Astrocyte of the hippocampus (primary cell): ENCODE measurements around the gene CCT2.

Source experiments
- DNase-seq: peaks from one replicate; pipeline ENCODE4 v3.0.0; 2011; ENCODE audit warnings: low read depth, low spot score

The CCT2 gene

GRCh38 chr12:69585189-69586062, at the start of gene CCT2:
Gene CCT2 (plus strand): TSS chr12:69585459. CDS start chr12:69585522, 63 bp downstream.
- peak; percentile 99 for DNase-seq

DNA sequence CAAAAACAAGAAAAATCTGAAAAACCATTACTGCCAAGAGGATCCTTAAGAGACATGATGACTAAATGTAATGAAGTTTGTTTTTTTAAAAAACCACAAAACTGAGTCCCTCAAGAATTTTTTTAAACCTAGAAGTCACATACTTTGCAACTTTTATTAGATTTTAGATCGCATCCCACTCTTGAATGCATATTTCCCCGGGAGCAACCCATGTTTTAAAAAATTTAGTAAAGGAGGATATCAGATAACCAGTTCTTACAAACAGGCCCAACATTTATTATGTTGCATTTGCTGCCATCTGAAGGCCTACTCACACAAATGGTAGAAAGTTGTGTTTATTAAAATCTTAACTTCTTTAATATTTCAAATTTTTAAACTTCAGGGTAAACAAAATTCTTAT, 44.3 kb upstream of the CCT2 start:
- DNase-seq = peak; percentile 20

DNA sequence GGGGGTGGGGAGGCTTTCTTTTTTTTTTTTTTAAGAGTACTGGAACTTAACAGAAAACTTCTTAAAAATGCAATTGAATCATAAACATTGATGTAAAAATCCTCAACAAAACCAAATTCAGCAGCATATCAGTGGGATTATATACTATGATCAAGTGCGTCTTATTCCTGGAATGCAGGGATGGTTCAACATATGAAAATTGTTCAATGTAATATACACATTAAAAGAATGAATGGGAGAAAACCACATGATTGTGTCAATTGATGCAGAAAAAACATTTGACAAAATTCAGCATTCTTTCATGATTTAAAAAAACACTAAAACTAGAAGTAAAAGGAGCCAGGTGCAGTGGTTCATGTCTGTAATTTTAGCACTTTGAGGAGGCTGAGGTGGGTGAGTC, 41.2 kb upstream of the CCT2 start:
- no peak for DNase-seq

DNA sequence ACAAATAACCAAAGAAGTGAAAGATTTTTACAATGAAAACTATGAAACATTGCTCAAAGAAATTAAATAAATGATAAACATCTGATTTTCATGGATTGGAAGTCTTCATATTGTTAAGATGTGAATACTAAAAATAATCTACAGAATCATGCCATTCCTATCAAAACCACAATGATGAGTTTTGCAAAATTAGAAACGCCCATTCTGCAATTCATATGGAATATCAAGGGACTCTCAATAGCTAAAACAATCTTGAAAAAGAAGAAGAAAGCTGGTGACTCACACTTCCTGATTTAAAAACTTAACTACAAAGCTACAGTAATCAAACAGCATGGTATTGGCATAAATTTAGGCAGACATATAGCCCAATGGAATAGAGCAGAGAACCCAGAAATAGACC, 40.2 kb upstream of the CCT2 start:
- no peak for DNase-seq

DNA sequence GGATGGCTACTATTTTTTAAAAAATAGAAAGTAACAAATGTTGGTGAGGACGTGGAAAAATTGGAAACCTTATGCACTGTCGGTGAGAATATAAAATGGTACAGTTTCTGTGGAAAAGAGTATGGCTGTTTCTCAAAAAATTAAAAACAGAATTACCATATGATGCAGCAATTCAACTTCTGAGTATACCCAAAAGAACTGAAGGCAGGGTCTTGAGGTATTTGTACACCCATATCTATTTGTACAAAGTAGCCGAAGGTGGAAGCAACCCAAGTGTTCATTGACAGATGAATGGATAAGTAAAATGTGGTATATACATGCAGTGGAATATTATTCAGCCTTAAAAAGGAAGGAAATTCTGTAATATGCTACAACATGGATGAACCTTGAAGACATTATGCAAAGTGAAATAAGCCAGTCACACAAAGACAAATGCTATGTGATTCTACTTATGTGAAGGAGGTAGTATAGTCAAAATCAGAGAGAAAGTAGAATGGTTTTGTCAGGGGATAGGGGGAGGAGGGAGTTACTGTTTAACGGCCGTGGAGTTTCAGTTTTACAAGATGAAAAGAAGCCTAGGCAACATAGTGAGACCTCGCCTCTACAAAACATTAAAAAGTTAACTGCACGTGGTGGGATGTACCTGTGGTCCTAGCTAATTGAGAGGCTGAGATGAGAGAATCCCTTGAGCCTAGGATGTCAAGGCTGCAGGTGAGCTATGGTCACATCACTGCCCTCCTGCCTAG, 38.4 kb upstream of the CCT2 start:
- DNase-seq = no peak

GRCh38 chr12:69548687-69549086, 36.6 kb upstream of the CCT2 start:
- DNase-seq = no peak

DNA sequence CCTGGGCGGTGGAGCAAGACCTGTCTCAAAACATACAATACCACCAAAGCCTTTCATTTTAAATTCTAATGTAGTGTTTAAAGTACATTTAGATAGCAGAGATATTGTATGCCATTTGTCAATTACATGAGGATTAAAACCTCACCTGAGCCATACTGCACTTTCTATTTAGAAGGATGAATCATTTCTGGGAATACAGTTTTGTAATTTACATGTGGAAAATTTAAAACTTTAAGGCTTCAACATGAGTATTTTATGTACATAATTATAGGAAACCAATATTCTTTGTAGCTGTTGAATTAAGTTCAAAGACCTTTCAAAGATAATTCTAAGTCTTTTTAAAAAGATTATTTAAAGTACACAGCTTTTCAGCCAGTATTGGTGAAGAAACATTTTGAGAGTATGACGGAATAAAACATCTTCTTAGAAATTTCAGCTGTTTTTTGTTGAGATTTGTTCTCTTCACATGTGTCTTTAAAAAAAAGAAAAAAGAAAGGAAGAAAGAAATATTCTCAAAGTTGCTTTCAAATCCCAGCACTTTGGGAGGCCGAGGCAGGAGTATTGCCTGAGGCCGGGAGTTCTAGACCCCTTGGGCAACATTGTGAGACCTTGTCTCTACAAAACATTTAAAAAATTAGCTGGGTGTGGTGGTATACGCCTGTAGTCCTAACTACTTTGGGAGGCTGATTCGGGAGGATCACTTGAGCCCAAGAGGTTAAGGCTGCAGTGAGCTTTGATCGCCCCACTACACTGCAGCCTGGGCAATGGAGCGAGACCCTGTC, 34.5 kb upstream of the CCT2 start:
- no peak for DNase-seq

- peak; percentile 82 for DNase-seq
Measured at GRCh38 chr12:69553628-69554248, 31.5 kb upstream of the CCT2 start.

DNA sequence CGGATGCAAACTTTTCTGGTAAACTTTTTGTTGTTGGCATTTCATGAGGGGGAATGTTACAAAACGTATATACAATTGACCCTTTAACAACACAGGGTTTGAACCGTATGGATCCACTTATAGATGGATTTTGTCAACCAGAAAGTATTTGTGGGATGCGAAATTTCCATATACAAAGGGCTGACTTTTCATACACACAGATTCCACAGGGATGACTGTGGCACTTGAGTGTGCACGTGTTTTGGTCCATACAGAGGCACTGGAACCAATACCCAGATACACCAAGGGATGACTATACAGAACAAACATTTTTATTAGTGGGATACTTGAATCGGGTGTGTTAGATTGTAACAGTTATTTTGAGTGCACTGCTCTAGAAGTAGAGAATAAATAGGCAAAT, 29.8 kb upstream of the CCT2 start:
- DNase-seq = peak; percentile 77

- no peak for DNase-seq
Measured at GRCh38 chr12:69556383-69556782, 28.9 kb upstream of the CCT2 start.

GRCh38 chr12:69563166-69563762, 22.0 kb upstream of the CCT2 start:
- DNase-seq = peak; percentile 32

DNA sequence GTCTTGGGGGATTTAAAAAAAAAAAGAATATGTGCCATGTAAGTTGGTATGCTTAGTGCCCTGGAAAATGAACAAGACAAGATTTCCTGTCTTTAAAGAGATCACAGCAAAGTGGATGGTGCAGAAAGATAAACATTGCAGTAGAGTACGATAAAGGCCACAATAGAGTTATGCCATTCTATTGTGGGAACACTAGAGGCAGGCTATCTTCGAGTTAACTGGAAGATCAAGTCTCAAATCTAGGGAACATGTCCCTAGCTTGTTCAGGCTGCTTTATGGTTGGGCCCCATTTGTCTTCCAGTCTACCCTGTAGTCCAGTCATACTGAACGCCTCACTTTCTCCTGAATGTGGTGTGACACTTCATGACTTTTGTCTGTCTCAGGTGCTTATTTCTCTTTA, 18.7 kb upstream of the CCT2 start:
- DNase-seq = no peak

GRCh38 chr12:69569236-69569635, 16.0 kb upstream of the CCT2 start:
- DNase-seq = peak; percentile 27

GRCh38 chr12:69570000-69570516, 15.2 kb upstream of the CCT2 start:
- DNase-seq = peak; percentile 87

DNA sequence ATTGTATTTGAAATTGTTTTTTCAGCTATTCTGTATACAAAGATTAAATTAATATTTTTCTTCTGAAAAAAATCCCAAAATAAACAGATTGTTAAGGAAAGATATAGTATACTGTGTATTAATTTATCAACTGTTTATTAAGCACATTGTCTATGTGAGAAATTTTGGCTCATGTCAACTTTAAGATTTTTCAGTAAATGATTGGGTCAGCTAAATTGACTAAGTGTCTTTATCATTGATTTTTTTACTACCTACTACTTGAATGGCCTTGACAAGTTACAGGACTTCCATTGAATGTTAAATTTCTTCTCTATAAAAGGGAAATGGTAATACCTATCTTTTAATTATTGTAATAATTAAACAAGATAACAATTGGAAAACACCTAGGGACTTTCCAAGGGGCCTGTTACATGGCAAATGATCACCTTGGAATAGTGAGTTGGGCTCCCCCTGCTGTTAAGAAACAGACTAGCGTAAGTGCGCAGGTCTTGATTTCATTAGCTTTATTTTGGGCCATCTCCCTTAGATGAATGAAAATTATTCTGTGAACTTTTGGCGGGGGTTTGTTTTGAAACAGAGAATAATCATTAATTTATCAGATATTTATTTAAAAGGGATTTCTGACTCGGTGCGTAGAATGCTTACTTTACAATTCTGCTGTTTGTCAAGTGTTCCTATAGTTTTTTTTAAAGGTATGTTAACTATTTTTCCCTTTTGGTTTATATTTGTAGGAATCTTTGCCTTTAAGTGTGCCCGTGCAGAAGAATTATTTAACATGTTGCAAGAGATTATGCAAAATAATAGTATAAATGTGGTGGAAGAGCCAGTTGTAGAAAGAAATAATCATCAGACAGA, 14.5 kb upstream of the CCT2 start:
- peak; percentile 82 for DNase-seq

- no peak for DNase-seq
Measured at GRCh38 chr12:69575346-69575745, 9.9 kb upstream of the CCT2 start.

GRCh38 chr12:69578283-69578682, 7.0 kb upstream of the CCT2 start:
- DNase-seq = no peak

DNA sequence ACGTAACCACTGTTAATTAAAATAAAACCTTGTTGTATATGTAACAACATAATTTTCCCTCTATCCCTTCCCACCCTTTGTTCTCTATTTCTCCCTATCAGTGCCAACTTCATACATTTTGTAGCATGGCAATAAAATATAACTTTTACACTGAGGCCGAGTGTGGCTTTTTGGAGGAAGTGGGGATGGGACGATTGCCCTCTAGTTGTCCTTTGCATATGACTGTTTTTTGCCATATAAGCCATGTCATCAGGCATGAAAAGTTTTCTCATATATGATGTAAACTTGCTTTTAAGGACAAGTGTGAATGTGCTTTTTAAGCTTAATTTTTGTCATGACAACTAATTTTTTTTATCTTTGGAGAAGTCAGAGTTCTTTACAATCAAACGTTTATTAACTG, 6.2 kb upstream of the CCT2 start:
- no peak for DNase-seq

GRCh38 chr12:69580074-69580473, 5.2 kb upstream of the CCT2 start:
- DNase-seq = no peak

DNA sequence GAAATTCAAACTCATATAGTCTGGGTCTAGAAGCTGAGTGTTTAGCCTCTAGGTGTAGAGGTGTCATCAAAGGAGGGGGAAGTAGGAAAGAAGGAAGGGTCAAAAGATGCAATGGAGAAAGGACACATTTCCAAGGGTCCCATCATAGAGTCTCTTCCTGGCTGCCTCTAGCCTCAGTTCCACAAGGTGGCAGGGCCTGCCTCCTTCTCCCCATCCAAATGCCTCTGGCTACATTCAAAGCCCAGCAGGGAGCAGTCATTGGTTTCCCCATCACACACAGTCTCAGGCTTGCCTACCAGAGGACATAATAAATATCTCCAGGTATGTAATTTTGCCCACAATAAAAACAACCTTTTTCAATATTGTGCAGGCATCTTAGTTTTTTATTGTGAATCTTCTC, 2.1 kb upstream of the CCT2 start:
- DNase-seq = peak; percentile 9
